Omental fat pad (tissue), 4 donors: ENCODE data around the gene TAC4. TPM values are rescaled to one million over a fixed set of nuclear protein-coding genes. Genes with fewer than 3 reads are reported as not detected.

Experiments used
- ATAC-seq: fragments of 150-250 bp; one replicate; pipeline ENCODE4 v1.9.1; 2016; ENCODE audit warnings: mild to moderate bottlenecking, moderate library complexity; ENCODE audit not compliant: low FRiP score
- DNase-seq: peaks from one replicate; pipeline ENCODE4 v3.0.0-alpha.2; 2019; ENCODE audit warnings: low spot score
- CTCF ChIP-seq, 3 donors: fragments of 450-650 bp; IDR thresholded peaks; one replicate each; pipeline ENCODE4 v1.5.1; 2016 to 2017; ENCODE audit warnings: antibody characterized with exemption in 3 of 3, mild to moderate bottlenecking in 3 of 3, moderate library complexity in 2 of 3
- total RNA-seq, 4 donors: library from RNA; depleted of rRNA; stranded (reverse); fragments of >200 nt; gene quantifications; one replicate each; pipeline ENCODE4 v1.1.0, GENCODE V29; 2016

TAC4 gene
- total RNA-seq, 4 donors from 2014 or later = not detected

DNA sequence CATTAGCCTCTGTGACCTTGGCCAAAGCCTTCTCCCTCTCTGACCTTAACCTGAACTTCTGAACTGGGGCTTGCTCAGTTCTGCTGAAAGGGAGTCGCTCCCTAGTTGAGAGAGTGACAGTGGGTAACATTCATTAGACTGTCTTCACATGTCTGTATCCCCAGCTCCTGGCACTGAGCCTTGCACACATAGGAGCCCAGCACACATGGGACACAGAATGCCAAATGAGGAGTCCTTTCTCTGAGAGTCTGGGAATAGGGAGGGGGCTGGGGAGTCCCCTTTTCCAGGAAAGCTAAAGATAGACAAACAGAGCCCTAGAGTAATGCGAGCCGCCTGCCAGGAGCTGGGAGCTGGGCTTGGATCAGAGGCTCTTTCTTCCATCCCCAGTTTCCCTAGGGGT is 2.5 kb downstream of the TAC4 start:
- no peak for DNase-seq
- no peak for TF ChIP-seq CTCF (IDR thresholded peaks at IDR 0.05)
- ATAC-seq = no peak

GRCh38 chr17:49843774-49844350 is 4.0 kb downstream of the TAC4 start:
- DNase-seq (no peak), ATAC-seq (no peak)
- TF ChIP-seq CTCF (IDR thresholded peaks at IDR 0.05) = no peak

GRCh38 chr17:49842846-49843245 is 5.0 kb downstream of the TAC4 start:
- TF ChIP-seq CTCF (IDR thresholded peaks at IDR 0.05) = no peak
- no peak for DNase-seq
- ATAC-seq = no peak

- no peak for DNase-seq
- no peak for TF ChIP-seq CTCF (IDR thresholded peaks at IDR 0.05)
Measured at GRCh38 chr17:49842371-49842770, 5.5 kb downstream of the TAC4 start.

GRCh38 chr17:49841548-49841947 is 6.3 kb downstream of the TAC4 start:
- TF ChIP-seq CTCF (IDR thresholded peaks at IDR 0.05) = no peak
- no peak for DNase-seq
- ATAC-seq = no peak

More at GRCh38 chr17:49842371-49842770, 5.5 kb downstream of the TAC4 start:
- no peak for ATAC-seq

GRCh38 chr17:49839455-49839854 is 8.4 kb downstream of the TAC4 start:
- ATAC-seq (no peak), DNase-seq (no peak)
- no peak for TF ChIP-seq CTCF (IDR thresholded peaks at IDR 0.05)
